SH-SY5Y (cell line): ENCODE data around the gene PPFIA4.
A peak's percentile ranks its signal among the peaks of the same experiment; 100 is the strongest.

Experiments
- GATA2 ChIP-seq: IDR thresholded peaks from 2 replicates; pipeline ENCODE4 v1.6.1; 2011; ENCODE audit warnings: mild to moderate bottlenecking, low read depth, low read length
- GATA3 ChIP-seq: IDR thresholded peaks from 2 replicates; pipeline ENCODE4 v1.6.1; 2011; ENCODE audit warnings: low read depth, mild to moderate bottlenecking, low read length, moderate library complexity

Gene PPFIA4

DNA sequence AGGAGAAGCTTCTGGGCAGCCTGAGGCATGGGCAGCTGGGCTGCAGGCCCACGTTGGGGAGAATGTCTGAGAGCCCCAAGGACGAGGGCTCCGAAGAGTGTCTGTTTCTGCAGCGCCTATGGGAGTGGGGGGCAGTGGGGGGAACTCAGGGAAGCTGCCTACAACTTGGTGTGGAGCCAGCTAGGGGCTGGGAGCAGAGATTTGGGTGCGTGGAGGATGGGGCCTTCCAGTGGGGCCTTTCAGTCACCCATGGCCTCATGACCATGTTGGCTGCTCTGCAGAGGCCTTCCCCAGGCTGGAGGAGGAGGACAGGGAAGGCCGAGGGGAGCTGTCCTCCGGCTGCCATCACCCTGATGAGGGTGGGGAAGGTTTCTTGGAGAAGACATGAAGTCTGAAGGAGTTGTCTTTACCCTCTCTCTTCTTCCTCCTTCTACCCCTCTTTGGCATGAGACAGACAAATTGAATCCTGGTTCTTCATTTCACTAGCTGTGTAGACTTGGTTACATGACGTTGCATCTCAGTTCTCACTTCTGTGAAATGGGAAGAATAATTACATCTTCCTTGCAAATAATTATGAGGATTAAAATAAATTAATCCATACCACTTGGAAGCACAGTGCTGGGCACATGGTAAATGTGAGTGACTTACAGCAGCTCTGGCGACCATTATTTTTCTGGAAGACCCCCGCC lies 8.3 kb downstream of the PPFIA4 start:
- TF ChIP-seq GATA2 (no peak), GATA3 (no peak)

DNA sequence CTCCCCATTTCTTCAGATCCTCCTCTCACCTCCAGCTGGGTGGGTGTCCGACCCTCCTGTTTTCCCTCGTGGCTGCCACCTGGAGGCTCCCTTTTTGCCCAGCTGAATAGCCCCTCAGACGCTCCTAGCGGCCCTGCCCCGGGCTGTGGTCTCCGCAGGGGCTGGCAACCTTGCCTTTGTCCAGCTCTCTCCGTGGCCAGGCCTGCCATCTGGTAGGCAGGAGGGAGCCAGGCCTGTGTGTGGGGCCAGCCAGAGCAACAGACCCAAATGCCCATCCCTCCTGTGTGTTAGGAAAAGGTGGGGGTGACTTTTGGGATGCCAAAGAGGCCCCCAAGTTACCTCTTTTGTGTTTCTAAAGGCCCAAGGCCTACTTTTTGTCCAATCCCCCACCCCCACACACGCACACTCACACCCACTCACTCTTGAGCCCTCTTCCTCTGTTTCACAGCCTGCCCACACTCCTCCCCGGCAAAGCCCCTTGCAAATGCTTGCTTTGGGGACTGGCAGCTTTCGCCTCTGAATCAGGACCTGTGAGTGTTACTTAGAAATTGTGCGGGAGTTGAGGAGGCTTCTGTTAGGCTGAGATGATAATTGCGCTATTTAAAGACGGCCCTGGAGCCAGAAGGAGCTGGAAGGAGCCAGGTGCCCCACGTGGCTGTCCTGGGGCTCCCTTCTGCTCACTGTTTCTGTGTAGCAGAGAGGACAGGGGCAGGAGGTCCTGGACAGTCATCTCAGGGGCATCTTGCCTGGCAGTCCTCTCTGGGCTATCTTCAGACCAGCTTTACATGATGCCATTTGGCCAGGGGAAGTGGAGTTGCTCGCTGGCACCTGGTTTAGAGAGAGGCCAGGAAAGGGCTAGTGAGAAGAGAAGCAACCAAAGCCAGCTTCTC lies 9.1 kb downstream of the PPFIA4 start:
- TF ChIP-seq GATA2 (no peak), GATA3 (no peak)

DNA sequence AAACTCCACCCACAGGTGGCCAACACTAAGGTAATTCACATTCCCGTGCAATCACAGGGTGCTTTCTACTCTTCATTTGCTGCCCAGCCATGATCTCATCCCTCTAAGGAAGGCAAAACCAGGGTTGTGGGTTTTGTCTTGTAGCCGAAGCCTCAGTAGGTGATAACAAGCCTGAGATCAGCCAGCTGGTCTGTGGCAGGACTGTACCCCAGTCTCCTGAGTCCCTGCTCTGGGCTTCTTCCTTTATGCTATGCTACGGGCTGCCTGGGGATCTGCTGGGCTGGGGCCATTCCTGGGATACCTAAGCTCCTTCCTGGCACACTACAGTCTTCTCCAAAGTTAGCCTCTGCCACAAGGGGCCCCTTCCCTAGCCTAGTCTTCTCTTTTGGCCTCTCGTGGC lies 9.8 kb downstream of the PPFIA4 start:
- TF ChIP-seq GATA3: no peak

DNA sequence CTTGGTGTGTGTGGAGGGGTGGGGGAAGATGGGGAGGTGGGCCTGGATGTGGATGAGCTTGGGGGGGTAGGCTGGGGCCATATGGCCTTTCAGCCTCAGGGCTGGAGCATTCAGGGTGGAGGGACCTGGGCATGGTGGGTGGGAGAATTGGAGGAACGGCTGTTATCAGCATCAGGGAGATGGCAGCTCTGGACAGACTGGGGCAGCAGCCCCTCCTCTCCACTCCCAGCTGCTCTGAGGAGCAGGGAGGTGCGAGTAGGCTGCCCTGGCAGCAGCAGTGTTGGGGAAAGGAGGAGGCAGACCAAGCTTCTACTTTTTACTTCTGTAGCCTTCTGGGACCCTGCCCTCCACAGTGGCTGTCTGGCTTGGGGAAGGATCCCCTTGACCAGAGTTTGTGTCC lies 10.2 kb downstream of the PPFIA4 start:
- TF ChIP-seq GATA2: peak; percentile 74
- TF ChIP-seq GATA3: no peak

DNA sequence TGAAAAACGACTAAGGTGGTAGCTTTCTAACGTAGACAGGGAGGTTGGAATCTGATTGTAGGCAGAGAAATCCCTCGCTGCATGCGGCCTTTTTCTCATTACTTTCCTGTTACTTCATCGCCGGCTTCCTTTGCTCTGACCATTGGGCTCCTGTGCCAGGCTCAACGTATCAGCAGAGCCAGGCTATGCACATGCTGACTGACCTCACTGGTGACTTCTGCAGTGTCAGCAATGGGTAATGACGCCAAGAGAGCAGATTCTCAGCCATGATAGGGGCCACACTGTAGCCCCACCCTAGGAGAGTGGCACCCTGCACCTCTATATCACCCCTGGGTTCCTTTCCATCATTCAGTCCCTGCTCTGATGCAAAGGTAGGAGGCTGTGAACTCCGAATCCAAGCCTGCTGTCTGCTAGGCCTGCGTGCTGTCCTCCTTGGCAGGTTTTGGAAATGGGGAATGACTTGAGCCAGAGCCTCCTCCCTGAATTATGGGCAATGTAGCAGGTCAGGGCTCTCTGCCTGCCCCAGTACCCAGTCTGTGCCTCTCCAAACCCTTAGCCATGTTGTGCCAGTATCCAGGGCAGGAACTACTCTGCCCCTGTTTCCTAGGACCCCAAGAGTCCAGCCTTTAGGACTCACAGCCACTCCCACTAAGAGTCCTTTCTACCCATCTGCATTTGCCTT lies 11.4 kb downstream of the PPFIA4 start:
- TF ChIP-seq GATA2: no peak
- TF ChIP-seq GATA3: no peak

DNA sequence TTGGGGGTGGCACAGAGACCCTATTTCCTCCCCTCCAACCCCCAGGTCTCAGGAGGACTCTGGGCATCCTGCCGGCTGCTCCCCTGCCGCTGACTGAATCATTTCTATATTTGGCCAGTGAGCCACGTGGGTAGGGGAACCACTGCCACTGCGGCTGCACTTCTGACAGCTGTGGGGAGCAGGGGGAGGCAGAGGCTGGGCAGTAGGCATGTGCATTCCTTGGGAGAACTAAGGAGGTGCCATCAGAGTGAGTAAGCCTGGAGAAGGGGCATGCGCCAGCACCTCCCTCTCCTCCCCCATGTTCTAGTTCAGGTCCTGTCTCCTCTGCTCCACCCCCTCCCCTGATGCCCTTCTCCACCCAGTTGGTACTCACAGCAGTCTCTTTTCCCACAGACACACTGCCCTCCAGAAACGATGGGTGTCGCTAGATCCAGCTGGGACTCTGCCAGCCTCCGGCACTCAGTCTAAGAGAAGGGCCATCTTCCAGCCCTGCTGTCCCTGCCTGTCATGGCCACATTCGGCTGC lies 12.0 kb downstream of the PPFIA4 start:
- no peak for TF ChIP-seq GATA2
- no peak for TF ChIP-seq GATA3

DNA sequence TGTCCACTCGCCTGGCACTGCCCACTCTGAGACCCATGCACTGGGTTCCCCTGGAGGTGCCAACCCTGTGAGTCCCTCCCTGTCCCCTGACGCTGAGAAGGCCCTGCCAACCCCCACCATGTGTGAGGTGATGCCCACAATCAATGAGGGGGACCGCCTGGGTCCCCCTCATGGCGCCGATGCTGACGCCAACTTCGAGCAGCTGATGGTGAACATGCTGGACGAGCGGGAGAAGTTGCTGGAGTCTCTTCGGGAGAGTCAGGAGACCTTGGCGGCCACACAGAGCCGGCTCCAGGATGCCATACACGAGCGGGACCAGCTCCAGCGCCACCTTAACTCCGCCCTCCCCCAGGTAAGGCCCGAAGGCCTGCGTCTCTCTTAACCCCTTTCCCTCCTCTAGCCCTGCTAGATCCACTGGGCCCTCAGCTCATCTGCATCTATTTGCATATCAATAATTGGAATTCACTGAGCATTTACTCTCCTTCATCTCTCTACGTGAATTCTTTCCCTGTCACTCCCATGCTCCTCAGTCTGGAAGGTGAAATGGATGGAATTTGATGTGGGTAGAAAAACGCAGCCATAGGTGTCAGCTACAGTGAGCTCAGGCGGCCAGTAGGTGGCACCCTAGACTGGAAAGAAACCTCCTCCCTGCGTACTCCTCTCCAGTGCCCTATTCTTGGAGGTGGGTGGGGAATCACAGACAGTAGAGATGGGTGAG lies 12.8 kb downstream of the PPFIA4 start:
- TF ChIP-seq GATA3 (no peak), GATA2 (no peak)

DNA sequence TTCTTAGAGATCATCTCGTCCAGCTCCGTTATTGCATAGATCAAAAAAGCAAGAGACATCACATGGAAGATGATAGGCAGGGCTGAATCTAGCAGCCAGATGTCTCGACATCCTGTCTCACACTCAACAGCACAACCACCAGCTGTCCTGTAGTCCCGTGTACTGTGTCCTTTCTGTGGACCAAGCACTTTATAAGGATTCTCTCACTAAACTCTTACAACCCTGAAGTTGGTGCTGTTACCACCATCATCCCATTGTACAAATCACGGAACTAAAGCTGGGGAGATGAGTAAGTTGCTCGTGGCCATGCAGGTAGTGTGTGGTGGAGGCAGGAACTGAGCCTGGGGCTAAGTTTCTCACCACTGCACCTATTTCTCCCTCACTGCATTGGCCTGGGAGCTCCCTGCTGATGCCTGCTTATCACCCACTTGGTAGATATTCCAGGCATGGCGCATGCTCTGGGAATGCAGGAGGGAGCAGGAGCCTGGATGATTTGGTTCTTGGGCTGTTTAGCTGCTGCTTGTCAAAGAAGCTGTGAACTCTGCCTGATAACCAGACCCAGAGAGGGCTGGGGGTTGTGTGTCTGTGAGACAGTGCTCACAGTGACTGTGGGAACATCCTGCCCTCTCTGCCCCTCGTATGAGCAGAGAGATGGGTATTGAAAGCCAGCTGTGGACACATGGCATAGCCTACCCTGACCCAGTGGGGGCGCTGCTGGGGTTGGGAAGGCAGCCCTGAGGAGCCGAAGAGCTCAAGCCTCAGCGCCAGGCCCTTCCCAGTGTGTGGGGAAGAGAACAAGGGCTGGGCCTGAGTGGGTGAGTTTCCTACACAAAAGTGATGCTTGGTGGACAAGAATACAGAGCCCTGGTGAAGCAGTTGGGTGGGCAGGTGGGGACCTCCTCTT lies 13.6 kb downstream of the PPFIA4 start:
- TF ChIP-seq GATA2: no peak
- no peak for TF ChIP-seq GATA3

DNA sequence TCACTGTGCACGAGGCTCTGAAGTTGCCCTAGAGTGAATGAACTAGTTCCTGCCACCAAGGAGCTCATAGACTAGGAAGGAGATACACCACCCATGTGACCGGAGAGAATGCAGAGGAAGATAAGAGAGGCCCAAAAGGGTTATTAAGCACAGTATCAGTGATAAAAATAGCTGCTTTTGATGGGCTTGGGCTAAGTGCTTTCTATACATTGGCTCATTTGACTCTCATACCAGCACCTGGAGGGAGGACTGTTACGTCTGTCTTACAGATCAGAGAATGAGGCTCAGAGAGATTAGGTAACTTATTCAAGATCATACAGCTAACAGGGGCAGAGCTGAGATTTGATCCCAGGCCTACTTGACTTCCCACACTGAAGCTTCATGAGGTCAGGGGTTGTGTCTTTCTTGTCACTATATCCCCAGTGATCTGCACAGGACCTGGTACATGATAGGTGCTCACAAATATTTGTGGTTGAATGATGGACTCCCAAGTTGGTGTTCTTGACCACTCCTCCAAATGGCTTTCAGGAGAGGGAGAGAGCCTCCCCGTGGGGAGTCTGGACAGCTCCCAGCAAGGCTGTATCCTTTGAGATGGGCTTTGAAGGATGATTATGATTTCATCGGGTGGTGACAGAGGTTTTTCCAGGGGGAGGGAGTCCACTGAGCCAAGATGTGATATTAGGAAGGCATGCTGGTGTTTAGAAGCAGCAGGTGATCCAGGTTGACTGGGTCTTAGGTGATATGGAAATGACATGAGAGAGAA lies 14.4 kb downstream of the PPFIA4 start:
- no peak for TF ChIP-seq GATA3
- TF ChIP-seq GATA2: no peak

DNA sequence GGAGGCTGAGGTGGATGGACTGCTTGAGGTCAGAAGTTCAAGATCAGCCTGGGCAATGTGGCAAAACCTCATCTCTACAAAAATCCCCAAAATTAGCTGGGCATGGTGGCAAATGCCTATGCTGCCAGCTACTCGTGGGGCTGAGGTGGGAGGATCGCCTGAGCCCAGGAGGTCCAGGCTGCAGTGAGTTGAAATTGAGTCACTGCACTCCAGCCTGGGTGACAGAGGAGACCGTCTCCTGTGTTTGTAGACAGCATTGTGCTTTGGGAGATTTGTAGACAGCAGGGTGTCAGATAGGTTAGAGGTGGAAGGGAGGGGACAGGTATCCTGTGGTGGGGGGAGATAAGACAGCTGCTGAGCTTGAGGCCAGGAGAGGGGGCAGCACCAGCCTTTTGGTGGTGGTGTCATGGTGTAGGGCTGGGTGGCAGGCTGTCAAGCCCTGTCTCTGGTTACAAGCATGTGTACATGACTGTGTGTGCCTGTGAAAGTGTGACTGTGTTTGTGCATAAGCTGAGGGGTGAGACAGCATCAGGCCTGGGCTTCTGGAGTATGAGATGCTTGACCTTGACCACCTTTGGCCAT lies 15.2 kb downstream of the PPFIA4 start:
- TF ChIP-seq GATA2: no peak
- no peak for TF ChIP-seq GATA3

DNA sequence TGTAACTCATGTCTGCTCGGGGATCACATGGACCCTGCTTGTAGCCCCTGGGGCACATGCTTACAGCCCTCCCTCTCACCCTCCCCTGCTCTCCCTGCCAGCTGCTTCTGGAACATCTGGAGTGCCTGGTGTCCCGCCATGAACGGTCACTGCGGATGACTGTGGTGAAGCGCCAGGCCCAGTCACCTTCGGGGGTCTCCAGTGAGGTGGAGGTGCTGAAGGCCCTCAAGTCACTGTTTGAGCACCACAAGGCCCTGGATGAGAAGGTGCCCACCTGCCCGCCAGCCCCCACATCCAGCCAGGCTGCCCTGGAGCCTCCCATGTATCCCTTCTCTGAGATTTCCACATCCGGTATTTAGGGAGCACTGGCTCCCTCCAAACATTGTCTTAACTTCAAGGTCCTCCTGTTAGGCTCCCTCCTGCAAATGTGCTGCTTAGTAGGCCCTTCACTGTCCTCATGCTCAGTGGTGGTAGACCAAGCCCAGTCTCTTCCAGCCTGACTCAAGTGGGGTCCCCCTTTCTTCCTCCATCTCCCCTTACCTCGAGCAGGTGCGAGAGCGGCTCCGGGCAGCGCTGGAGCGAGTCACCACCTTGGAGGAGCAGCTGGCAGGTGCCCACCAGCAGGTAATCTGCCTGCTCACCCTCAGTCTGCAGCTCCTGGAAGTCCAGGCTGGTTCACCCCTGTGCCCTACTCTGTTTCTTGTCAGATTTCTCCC lies 17.7 kb downstream of the PPFIA4 start:
- TF ChIP-seq GATA3: no peak
- TF ChIP-seq GATA2: no peak

DNA sequence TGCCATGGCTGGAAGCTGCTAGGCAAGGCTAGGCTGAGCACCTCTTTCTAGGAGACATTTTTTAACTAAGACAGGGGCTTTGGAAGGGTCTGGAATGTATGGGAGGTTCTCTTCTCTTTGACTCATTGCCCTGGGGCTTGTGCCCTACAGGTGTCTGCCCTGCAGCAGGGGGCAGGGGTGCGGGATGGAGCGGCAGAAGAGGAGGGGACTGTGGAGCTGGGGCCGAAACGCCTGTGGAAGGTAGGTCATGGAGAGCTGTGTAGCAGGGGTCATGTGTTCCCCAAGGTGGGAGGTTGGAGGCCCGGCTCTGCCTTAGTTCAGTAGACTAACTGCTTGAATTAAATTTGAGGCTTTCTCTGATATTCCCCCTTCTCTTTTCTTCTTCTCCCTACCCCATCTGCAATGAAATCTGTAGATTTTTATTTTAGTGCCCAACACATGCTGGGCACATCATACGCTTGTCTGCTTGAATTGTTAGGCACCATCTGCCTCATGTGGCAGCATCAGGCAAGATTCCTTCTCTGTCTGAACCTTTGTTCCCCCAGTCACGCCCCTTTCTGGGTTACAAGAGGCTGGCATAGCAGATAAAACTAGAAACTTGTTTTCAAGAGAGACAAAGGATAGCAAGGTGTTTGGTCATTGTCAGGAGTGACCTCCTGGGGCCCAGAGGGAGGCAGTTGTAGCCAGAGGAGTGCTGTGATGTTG lies 18.4 kb downstream of the PPFIA4 start:
- no peak for TF ChIP-seq GATA2
- TF ChIP-seq GATA3: no peak
